MCF 10A (cell line): Measurements from ENCODE around the gene GAREM2. TPM values are rescaled to one million over a fixed set of nuclear protein-coding genes. Genes with fewer than 3 reads are reported as not detected.

Experiments used
- BruUV-seq: library from RNA; stranded (reverse); fragments of 400-500 nt; replicated peaks from 2 replicates; lab custom pipeline; 2021; lab: Mats Ljungman, UMichigan
- CTCF ChIA-PET: fragments of 300-600 bp; sonication (Branson Sonifier 250); formaldehyde crosslinking; extraction: SDS; loops from one replicate; lab custom pipeline; 2021; ENCODE audit warnings: antibody characterized with exemption, inconsistent platforms; lab: Yijun Ruan, JAX
- POLR2A ChIA-PET: fragments of 300-600, 350-650 bp; sonication (Branson Sonifier 250); formaldehyde crosslinking; extraction: SDS; loops from one replicate; lab custom pipeline; 2020; ENCODE audit warnings: antibody characterized with exemption, inconsistent platforms; lab: Yijun Ruan, JAX
- DNase-seq: peaks from one replicate; pipeline ENCODE4 v3.0.0-alpha.2; 2018; ENCODE audit not compliant: unreplicated experiment
- H3K27ac Mint-ChIP-seq: one replicate; pipeline ENCODE4 v1.8.0; 2022; ENCODE audit warnings: mild to moderate bottlenecking, low read depth, mixed read lengths; ENCODE audit not compliant: unreplicated experiment
- H3K27me3 Mint-ChIP-seq: one replicate; pipeline ENCODE4 v1.8.0; 2022; ENCODE audit warnings: mixed read lengths; ENCODE audit not compliant: insufficient read depth, unreplicated experiment
- H3K36me3 Mint-ChIP-seq: one replicate; pipeline ENCODE4 v1.8.0; 2022; ENCODE audit warnings: mild to moderate bottlenecking, moderate library complexity, mixed read lengths; ENCODE audit not compliant: insufficient read depth, unreplicated experiment
- H3K4me1 Mint-ChIP-seq: one replicate; pipeline ENCODE4 v1.8.0; 2022; ENCODE audit warnings: mixed read lengths; ENCODE audit not compliant: insufficient read depth, unreplicated experiment
- H3K4me3 Mint-ChIP-seq: one replicate; pipeline ENCODE4 v1.8.0; 2022; ENCODE audit warnings: mild to moderate bottlenecking, moderate library complexity, mixed read lengths; ENCODE audit not compliant: unreplicated experiment
- H3K9me3 Mint-ChIP-seq: one replicate; pipeline ENCODE4 v1.8.0; 2022; ENCODE audit warnings: mixed read lengths; ENCODE audit not compliant: unreplicated experiment
- intact Hi-C: fragments of 100-400 bp; cut with micrococcal nuclease; formaldehyde crosslinking; loops from 2 replicates; pipeline ENCODE4 v1.14.1; 2022
- total RNA-seq: library from RNA; stranded (reverse); gene quantifications from 2 replicates; pipeline ENCODE4 v1.2.3, GENCODE V29; 2022
- TF ChIP-seq, protein P1 (sequence below): fragments of 200-600 bp; IDR thresholded peaks from one replicate; pipeline ENCODE4 v1.8.0; 2022; ENCODE audit warnings: antibody characterized with exemption, mild to moderate bottlenecking; ENCODE audit not compliant: unreplicated experiment

GAREM2 gene
- total RNA-seq, 1 experiment from 2014 or later = 0.23 TPM

DNA sequence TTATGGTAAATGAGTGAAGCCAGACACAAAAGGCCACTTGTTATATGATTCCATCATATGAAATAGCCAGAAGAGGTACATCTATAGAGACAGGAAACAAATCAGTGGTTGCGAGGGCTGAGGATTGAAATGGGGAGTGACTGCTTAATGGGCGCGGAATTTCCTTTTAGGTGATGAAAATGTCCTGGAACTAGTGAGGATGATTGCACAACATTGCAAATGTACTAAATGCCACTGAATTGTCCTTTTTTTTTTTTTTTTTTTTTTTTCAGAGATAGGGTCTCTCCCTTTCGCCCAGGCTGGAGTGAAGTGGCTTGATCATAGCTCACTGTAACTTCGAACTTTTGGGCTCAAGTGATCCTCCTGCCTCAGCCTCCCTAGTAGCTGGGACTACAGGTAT is 15.3 kb upstream of the GAREM2 start:
- intact Hi-C loops = no loop called here
- no peak overlapping the region for H3K4me3 Mint-ChIP-seq
- DNase-seq = no peak
- H3K36me3 Mint-ChIP-seq = no peaks in the 10 kb centered on the region
- H3K27ac Mint-ChIP-seq = no peak overlapping the region
- CTCF ChIA-PET = interaction anchor here (0.7 kb wide), 1 partner anchor 454 kb away, joined by 4 read pairs; no protein-coding TSS in a partner anchor
- TF ChIP-seq, protein P1, sequence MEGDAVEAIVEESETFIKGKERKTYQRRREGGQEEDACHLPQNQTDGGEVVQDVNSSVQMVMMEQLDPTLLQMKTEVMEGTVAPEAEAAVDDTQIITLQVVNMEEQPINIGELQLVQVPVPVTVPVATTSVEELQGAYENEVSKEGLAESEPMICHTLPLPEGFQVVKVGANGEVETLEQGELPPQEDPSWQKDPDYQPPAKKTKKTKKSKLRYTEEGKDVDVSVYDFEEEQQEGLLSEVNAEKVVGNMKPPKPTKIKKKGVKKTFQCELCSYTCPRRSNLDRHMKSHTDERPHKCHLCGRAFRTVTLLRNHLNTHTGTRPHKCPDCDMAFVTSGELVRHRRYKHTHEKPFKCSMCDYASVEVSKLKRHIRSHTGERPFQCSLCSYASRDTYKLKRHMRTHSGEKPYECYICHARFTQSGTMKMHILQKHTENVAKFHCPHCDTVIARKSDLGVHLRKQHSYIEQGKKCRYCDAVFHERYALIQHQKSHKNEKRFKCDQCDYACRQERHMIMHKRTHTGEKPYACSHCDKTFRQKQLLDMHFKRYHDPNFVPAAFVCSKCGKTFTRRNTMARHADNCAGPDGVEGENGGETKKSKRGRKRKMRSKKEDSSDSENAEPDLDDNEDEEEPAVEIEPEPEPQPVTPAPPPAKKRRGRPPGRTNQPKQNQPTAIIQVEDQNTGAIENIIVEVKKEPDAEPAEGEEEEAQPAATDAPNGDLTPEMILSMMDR = no peak
- no TSS peak for BruUV-seq
- no peaks in the 10 kb centered on the region for H3K27me3 Mint-ChIP-seq
- H3K9me3 Mint-ChIP-seq = no peaks in the 10 kb centered on the region
- POLR2A ChIA-PET = interaction anchor here (0.6 kb wide), 1 partner anchor 23 kb away, joined by 3 read pairs; no protein-coding TSS in a partner anchor
- no peaks in the 10 kb centered on the region for H3K4me1 Mint-ChIP-seq

DNA sequence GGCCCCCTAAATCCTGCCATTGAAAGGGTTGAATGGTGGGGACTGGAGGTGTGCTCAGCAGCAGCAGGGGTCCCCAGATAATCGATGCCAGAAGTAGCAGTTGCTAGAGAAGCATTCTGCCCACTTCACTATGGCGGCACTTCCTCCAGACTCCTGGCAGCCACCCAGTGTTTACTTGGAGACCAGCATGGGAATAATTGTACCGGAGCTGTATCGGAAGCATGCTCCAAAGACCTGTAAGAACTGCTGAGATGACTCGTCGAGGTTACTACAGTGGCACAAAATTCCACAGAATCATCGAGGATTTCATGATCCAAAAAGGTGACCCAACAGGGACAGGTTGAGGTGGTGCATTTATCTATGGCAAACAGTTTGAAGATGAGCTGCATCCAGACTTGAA is 11.0 kb upstream of the GAREM2 start:
- H3K36me3 Mint-ChIP-seq = no peaks in the 10 kb centered on the region
- POLR2A ChIA-PET = interaction anchor here (0.7 kb wide), 1 partner anchor 219 kb away, joined by 3 read pairs; no protein-coding TSS in a partner anchor
- DNase-seq = no peak
- intact Hi-C loops = no loop called here
- no TSS peak for BruUV-seq
- H3K27me3 Mint-ChIP-seq = no peaks in the 10 kb centered on the region
- no peaks in the 10 kb centered on the region for H3K9me3 Mint-ChIP-seq
- no peak overlapping the region for H3K4me3 Mint-ChIP-seq
- TF ChIP-seq, protein P1 = no peak
- no peaks in the 10 kb centered on the region for H3K4me1 Mint-ChIP-seq
- CTCF ChIA-PET = interaction anchor here (0.5 kb wide), 1 partner anchor 324 kb away, joined by 4 read pairs; no protein-coding TSS in a partner anchor
- H3K27ac Mint-ChIP-seq = no peak overlapping the region

DNA sequence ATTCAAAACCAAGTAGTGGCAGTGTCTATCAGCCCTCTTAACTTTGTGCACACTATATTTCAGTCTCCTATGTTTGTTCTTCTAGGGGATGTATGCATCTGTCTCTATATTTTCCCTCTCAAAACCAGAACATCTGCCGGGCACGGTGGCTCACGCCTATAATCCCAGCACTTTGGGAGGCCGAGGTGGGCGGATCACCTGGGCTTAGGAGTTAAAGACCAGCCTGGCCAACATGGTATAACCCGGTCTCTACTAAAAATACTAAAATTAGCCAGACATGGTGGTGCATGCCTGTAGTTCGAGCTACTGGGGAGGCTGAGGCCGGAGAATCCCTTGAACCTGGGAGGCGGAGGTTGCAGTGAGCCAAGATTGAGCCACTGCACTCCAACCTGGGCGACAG is 9.9 kb upstream of the GAREM2 start:
- intact Hi-C loops = no loop called here
- ChIA-PET POLR2A (no interaction called here), CTCF (no interaction called here)
- TF ChIP-seq, protein P1 = no peak
- H3K27ac Mint-ChIP-seq = no peak overlapping the region
- BruUV-seq = no TSS peak
- no peak for DNase-seq
- H3K36me3 Mint-ChIP-seq = no peaks in the 10 kb centered on the region
- H3K9me3 Mint-ChIP-seq = no peaks in the 10 kb centered on the region
- no peaks in the 10 kb centered on the region for H3K27me3 Mint-ChIP-seq
- no peak overlapping the region for H3K4me3 Mint-ChIP-seq
- no peaks in the 10 kb centered on the region for H3K4me1 Mint-ChIP-seq

DNA sequence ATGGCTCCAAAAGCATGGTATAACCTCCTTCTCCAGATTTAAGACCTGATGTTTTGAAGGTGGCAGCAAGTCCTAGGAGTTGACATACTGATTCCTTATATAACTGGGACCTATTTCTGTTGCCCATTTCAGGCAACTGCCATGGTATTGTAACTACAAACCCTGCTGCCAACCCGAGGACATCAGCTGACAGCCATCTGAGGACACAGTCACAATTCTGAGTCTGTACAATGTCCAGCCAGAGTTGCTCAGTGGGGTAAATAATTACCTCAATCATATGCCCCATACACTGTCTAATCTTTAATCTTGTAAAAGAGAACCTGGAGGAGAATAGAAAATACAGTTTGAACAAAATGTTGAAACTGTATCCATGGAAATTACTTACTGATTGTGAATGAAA is 8.7 kb upstream of the GAREM2 start:
- ChIA-PET CTCF (no interaction called here), POLR2A (interaction anchor here (0.6 kb wide), 1 partner anchor 690 kb away, joined by 3 read pairs; no protein-coding TSS in a partner anchor)
- H3K4me3 Mint-ChIP-seq = no peak overlapping the region
- peaks cover 5% of the 10 kb centered on the region for H3K36me3 Mint-ChIP-seq
- DNase-seq = no peak
- H3K9me3 Mint-ChIP-seq = no peaks in the 10 kb centered on the region
- BruUV-seq = no TSS peak
- intact Hi-C loops = no loop called here
- TF ChIP-seq, protein P1 = no peak
- no peak overlapping the region for H3K27ac Mint-ChIP-seq
- no peaks in the 10 kb centered on the region for H3K4me1 Mint-ChIP-seq
- H3K27me3 Mint-ChIP-seq = no peaks in the 10 kb centered on the region
